Vagina (tissue), 2 donors: ENCODE data around the gene ZNF593OS. TPM values are rescaled to one million over a fixed set of nuclear protein-coding genes. Genes with fewer than 3 reads are reported as not detected.

Experiments
- DNase-seq, 2 donors: peaks; one replicate each; pipeline ENCODE4 v3.0.0-alpha.2; 2017; ENCODE audit errors: extremely low spot score in 2 of 2
- H3K27ac ChIP-seq: fragments of 200-600 bp; sonication (generic); one replicate; pipeline ENCODE4 v1.5.1; 2019
- H3K27me3 ChIP-seq: fragments of 200-600 bp; sonication (generic); one replicate; pipeline ENCODE4 v1.5.1; 2019
- H3K36me3 ChIP-seq, 2 donors: fragments of 200-600 bp; sonication (generic); one replicate each; pipeline ENCODE4 v1.5.1; 2017 to 2019
- H3K4me1 ChIP-seq: fragments of 200-600 bp; sonication (generic); one replicate; pipeline ENCODE4 v1.5.1; 2019
- H3K4me3 ChIP-seq, 2 donors: fragments of 200-600 bp; sonication (generic); 1 replicate in 1 of 2; 2 replicates in 1 of 2; pipeline ENCODE4 v1.5.1; 2016 to 2019
- H3K9me3 ChIP-seq: fragments of 200-600 bp; sonication (generic); one replicate; pipeline ENCODE4 v1.5.1; 2019
- POLR2A ChIP-seq, 2 donors: fragments of 450-650 bp; IDR thresholded peaks; one replicate each; pipeline ENCODE4 v1.6.1; 2017; ENCODE audit warnings: antibody characterized with exemption in 2 of 2, mild to moderate bottlenecking in 2 of 2, moderate library complexity in 2 of 2
- POLR2AphosphoS5 ChIP-seq, 2 donors: sonication (generic); formaldehyde crosslinking; IDR thresholded peaks; one replicate each; pipeline ENCODE4 v1.9.0; 2017; ENCODE audit warnings: antibody characterized with exemption in 2 of 2, mild to moderate bottlenecking in 2 of 2, low read depth in 1 of 2; ENCODE audit not compliant: insufficient read depth in 1 of 2
- intact Hi-C: fragments of 100-400 bp; cut with DNase I; formaldehyde crosslinking; loops from one replicate; pipeline ENCODE4 v1.15.1; 2023
- total RNA-seq: library from RNA; depleted of rRNA; stranded (reverse); fragments of >200 nt; gene quantifications from one replicate; pipeline ENCODE4 v1.2.3, GENCODE V29; 2016
- TF ChIP-seq, protein P1 (sequence below), 3 experiments: fragments of 450-650 bp in 2 of 3; fragments of 200-600 bp in 1 of 3; sonication (generic) in 1 of 3; IDR thresholded peaks; one replicate each; pipeline ENCODE4 v1.5.1; 2017 to 2019; ENCODE audit warnings: antibody characterized with exemption in 3 of 3, mild to moderate bottlenecking in 2 of 3, moderate library complexity in 2 of 3

The ZNF593OS gene
- total RNA-seq, 1 donor from 2014 or later = not detected

DNA sequence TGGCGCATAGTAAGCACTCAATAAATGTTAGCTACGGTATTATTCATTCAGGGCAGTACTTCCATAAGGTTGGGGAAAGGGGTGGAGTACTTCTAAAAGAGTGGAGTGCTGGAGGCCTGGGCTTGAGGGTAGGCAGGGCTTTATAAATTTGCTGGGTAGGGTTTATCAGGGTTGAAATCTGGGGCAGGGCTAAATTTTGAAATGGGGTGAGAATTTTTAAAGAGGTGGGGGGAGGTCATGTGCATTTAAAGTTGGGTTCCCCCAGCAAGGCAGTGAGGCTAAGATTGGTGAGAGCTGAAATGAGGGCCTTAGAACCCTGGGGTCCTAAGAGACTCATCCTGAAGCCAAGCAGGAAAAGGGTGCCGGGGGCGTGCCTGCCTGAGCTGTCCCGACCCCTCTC lies 28.8 kb upstream of the ZNF593OS start:
- intact Hi-C loops = no loop called here
- Histone ChIP-seq H3K36me3 (no peaks in the 10 kb centered on the region), H3K27ac (no peak overlapping the region), H3K4me1 (peaks cover 12% of the 10 kb centered on the region), H3K9me3 (no peaks in the 10 kb centered on the region), H3K27me3 (no peaks in the 10 kb centered on the region), H3K4me3 (no peak overlapping the region)
- TF ChIP-seq, protein P1, sequence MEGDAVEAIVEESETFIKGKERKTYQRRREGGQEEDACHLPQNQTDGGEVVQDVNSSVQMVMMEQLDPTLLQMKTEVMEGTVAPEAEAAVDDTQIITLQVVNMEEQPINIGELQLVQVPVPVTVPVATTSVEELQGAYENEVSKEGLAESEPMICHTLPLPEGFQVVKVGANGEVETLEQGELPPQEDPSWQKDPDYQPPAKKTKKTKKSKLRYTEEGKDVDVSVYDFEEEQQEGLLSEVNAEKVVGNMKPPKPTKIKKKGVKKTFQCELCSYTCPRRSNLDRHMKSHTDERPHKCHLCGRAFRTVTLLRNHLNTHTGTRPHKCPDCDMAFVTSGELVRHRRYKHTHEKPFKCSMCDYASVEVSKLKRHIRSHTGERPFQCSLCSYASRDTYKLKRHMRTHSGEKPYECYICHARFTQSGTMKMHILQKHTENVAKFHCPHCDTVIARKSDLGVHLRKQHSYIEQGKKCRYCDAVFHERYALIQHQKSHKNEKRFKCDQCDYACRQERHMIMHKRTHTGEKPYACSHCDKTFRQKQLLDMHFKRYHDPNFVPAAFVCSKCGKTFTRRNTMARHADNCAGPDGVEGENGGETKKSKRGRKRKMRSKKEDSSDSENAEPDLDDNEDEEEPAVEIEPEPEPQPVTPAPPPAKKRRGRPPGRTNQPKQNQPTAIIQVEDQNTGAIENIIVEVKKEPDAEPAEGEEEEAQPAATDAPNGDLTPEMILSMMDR (IDR thresholded peaks at IDR 0.05) = no peak
- no peak for TF ChIP-seq POLR2AphosphoS5 (IDR thresholded peaks at IDR 0.05; ENCODE audit: insufficient read depth in 1 of 2, low read depth in 1 of 2)
- no peak for TF ChIP-seq POLR2A (IDR thresholded peaks at IDR 0.05)
- no peak for DNase-seq

DNA sequence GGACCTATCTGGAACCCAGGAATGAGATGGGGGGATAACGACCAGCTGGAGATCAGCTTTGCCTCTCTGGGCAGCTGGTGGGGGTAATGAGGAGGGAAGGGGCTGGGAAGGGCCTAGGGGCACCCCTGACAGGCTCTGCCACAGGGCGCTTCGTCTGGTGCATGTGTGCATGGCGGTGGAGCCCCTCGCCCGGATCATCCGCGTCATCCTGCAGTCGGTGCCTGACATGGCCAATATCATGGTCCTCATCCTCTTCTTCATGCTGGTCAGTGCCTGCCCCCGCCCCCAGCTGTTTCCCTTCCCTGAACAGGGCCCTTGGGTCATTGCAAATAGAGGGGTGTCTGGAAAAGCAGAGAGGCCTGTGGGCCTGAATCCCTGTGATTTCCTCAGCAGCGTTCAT lies 26.2 kb upstream of the ZNF593OS start:
- Histone ChIP-seq H3K27ac (no peak overlapping the region), H3K4me3 (no peak overlapping the region), H3K4me1 (peaks cover 12% of the 10 kb centered on the region), H3K36me3 (no peaks in the 10 kb centered on the region), H3K27me3 (no peaks in the 10 kb centered on the region), H3K9me3 (no peaks in the 10 kb centered on the region)
- intact Hi-C loops = no loop called here
- TF ChIP-seq POLR2AphosphoS5 (IDR thresholded peaks at IDR 0.05; ENCODE audit: insufficient read depth in 1 of 2, low read depth in 1 of 2) (no peak), POLR2A (IDR thresholded peaks at IDR 0.05) (no peak)
- TF ChIP-seq, protein P1 (IDR thresholded peaks at IDR 0.05) = no peak
- no peak for DNase-seq

DNA sequence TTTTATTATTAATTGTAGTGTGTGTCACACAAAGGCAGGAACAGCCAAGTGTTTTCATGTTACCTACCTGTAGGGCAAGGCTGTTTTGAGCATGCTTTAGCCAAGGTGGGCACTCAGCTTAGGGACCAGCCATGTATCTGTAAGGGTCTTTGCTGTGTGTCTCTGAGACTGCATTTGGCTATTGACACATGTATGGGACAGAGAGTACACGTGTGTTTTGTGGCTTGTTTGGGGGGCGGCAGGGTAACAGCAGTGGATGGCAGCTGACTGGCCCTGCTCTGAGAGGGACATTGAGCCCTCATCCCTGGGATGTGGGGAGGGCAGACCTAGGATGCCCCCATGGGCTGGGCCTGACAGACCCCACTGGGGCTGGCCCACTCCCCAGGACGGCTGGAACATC lies 25.7 kb upstream of the ZNF593OS start:
- H3K9me3 ChIP-seq = no peaks in the 10 kb centered on the region
- no peaks in the 10 kb centered on the region for H3K36me3 ChIP-seq
- H3K4me1 ChIP-seq = peaks cover 12% of the 10 kb centered on the region
- DNase-seq = no peak
- H3K27me3 ChIP-seq = no peaks in the 10 kb centered on the region
- intact Hi-C loops = no loop called here
- TF ChIP-seq POLR2A (IDR thresholded peaks at IDR 0.05) = no peak
- TF ChIP-seq, protein P1 (IDR thresholded peaks at IDR 0.05) = no peak
- TF ChIP-seq POLR2AphosphoS5 (IDR thresholded peaks at IDR 0.05; ENCODE audit: insufficient read depth in 1 of 2, low read depth in 1 of 2) = no peak
- H3K27ac ChIP-seq = no peak overlapping the region
- no peak overlapping the region for H3K4me3 ChIP-seq

DNA sequence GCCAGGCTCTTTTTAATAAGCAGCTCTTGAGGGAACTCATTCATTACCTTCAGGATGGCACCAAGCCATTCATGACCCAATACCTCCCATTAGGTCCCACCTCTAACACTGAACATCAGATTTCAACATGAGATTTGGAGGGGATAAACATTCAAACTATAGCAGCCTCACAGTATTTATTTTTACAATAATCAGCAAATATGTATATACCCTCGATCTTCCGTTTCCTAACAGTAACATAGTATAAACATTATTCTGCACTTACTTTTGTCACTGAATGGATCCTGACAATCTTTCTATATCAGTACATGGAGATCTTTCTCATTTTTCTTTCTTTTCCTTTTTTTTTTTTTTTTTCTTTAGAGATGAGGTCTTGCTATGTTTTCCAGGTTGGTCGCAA lies 24.2 kb upstream of the ZNF593OS start:
- peaks cover 5% of the 10 kb centered on the region for H3K4me1 ChIP-seq
- no peak for TF ChIP-seq POLR2AphosphoS5 (IDR thresholded peaks at IDR 0.05; ENCODE audit: insufficient read depth in 1 of 2, low read depth in 1 of 2)
- TF ChIP-seq POLR2A (IDR thresholded peaks at IDR 0.05) = no peak
- TF ChIP-seq, protein P1 (IDR thresholded peaks at IDR 0.05) = no peak

DNA sequence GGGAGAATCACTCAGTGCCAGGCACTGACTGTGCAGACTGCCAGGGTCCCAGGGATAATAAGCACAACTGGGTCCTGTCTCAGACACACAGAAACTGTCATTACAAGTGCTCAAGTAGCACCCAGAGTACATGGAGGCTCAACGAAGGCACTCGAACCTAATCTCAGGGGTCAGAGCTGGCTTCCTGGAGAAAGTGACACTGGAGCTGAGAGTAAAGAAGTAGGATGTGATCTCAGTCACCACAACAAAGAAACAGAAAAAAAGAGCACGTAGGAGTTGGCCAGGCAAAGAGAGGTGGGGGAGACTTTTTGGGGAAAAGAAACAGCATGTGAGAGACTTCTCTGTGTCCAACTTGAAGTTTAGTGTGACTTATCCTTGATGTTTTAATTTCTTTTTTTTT lies 20.1 kb upstream of the ZNF593OS start:
- Histone ChIP-seq H3K27me3 (no peaks in the 10 kb centered on the region), H3K27ac (no peak overlapping the region), H3K36me3 (no peaks in the 10 kb centered on the region), H3K4me1 (no peaks in the 10 kb centered on the region), H3K9me3 (no peaks in the 10 kb centered on the region), H3K4me3 (no peak overlapping the region)
- no peak for DNase-seq
- intact Hi-C loops = no loop called here
- TF ChIP-seq POLR2A (IDR thresholded peaks at IDR 0.05) = no peak
- TF ChIP-seq, protein P1 (IDR thresholded peaks at IDR 0.05) = no peak
- TF ChIP-seq POLR2AphosphoS5 (IDR thresholded peaks at IDR 0.05; ENCODE audit: insufficient read depth in 1 of 2, low read depth in 1 of 2) = no peak

More for the DNA sequence above, 24.2 kb upstream of the ZNF593OS start:
- Histone ChIP-seq H3K36me3 (no peaks in the 10 kb centered on the region), H3K27ac (no peak overlapping the region), H3K9me3 (no peaks in the 10 kb centered on the region), H3K27me3 (no peaks in the 10 kb centered on the region), H3K4me3 (no peak overlapping the region)
- intact Hi-C loops = no loop called here
- DNase-seq = no peak
